HEK293 (cell line): ENCODE results near the gene DEPDC5.

Experiments
- CTCF ChIA-PET: fragments of 350-600 bp; formaldehyde crosslinking; extraction: SDS; loops from one replicate; lab custom pipeline; 2021; ENCODE audit warnings: antibody characterized with exemption; lab: Yijun Ruan, JAX
- POLR2A ChIA-PET: fragments of 300-600 bp; formaldehyde crosslinking; extraction: SDS; loops from one replicate; lab custom pipeline; 2020; ENCODE audit warnings: antibody characterized with exemption, inconsistent platforms; lab: Yijun Ruan, JAX
- H3K27ac ChIP-seq: fragments of 200-500 bp; sonication (Bioruptor generic); 2 replicates; pipeline ENCODE4 v1.5.1; 2014; ENCODE audit warnings: low read depth, low read length, control low read depth, inconsistent platforms; ENCODE audit errors: extremely low read depth
- H3K36me3 ChIP-seq, 2 experiments: fragments of 200-500 bp in 1 of 2; sonication (Bioruptor generic) in 1 of 2; 1 replicate in 1 of 2; 2 replicates in 1 of 2; pipeline ENCODE4 v1.5.1; 2014 to 2017; ENCODE audit warnings: inconsistent platforms in 2 of 2, low read length in 2 of 2; ENCODE audit not compliant: control insufficient read depth in 2 of 2, insufficient read depth in 1 of 2
- H3K4me1 ChIP-seq: fragments of 200-500 bp; sonication (Bioruptor generic); 2 replicates; pipeline ENCODE4 v1.5.1; 2014; ENCODE audit warnings: mild to moderate bottlenecking, low read length, inconsistent platforms; ENCODE audit not compliant: control insufficient read depth, insufficient read depth
- H3K4me3 ChIP-seq: 2 replicates; pipeline ENCODE4 v1.5.1; 2011; ENCODE audit warnings: low read depth, mild to moderate bottlenecking, control low read depth, low read length, moderate library complexity
- H3K9me3 ChIP-seq: fragments of 200-500 bp; sonication (Bioruptor generic); 2 replicates; pipeline ENCODE4 v1.5.1; 2014; ENCODE audit warnings: low read depth, low read length, inconsistent platforms; ENCODE audit not compliant: control insufficient read depth, insufficient read depth
- CTCF ChIP-seq: fragments of 450-650 bp; formaldehyde crosslinking; IDR thresholded peaks from 2 replicates; pipeline ENCODE4 v1.5.1; 2016; ENCODE audit warnings: missing biosample characterization, missing genetic modification characterization
- GLI2 ChIP-seq: fragments of 450-650 bp; formaldehyde crosslinking; IDR thresholded peaks from 2 replicates; pipeline ENCODE4; 2017; ENCODE audit warnings: missing biosample characterization, missing genetic modification characterization, low read depth, borderline replicate concordance
- HIC1 ChIP-seq: fragments of 450-650 bp; formaldehyde crosslinking; IDR thresholded peaks from 2 replicates; pipeline ENCODE4 v1.5.1; 2016; ENCODE audit warnings: missing biosample characterization, missing genetic modification characterization
- KLF17 ChIP-seq: fragments of 450-650 bp; formaldehyde crosslinking; IDR thresholded peaks from 2 replicates; pipeline ENCODE4 v1.5.1; 2016; ENCODE audit warnings: missing biosample characterization, missing genetic modification characterization
- KLF9 ChIP-seq: fragments of 450-650 bp; formaldehyde crosslinking; IDR thresholded peaks from 2 replicates; pipeline ENCODE4 v1.5.1; 2016; ENCODE audit warnings: missing biosample characterization, missing genetic modification characterization, low read depth
- RBAK ChIP-seq: fragments of 450-650 bp; formaldehyde crosslinking; IDR thresholded peaks from 2 replicates; pipeline ENCODE4 v1.5.1; 2016; ENCODE audit warnings: missing biosample characterization, missing genetic modification characterization
- SCRT1 ChIP-seq: fragments of 450-650 bp; formaldehyde crosslinking; IDR thresholded peaks from 2 replicates; pipeline ENCODE4 v1.5.1; 2016; ENCODE audit warnings: missing biosample characterization, missing genetic modification characterization, borderline replicate concordance
- SCRT2 ChIP-seq: fragments of 450-650 bp; formaldehyde crosslinking; IDR thresholded peaks from 2 replicates; pipeline ENCODE4 v1.5.1; 2016; ENCODE audit warnings: missing biosample characterization, missing genetic modification characterization
- TRIM28 ChIP-seq: IDR thresholded peaks from 2 replicates; pipeline ENCODE4 v1.6.1; 2011; ENCODE audit warnings: low read length, control low read depth, borderline replicate concordance
- TSHZ1 ChIP-seq: fragments of 450-650 bp; formaldehyde crosslinking; IDR thresholded peaks from 2 replicates; pipeline ENCODE4 v1.5.1; 2016; ENCODE audit warnings: missing biosample characterization, missing genetic modification characterization, borderline replicate concordance
- ZNF157 ChIP-seq: fragments of 450-650 bp; formaldehyde crosslinking; IDR thresholded peaks from 2 replicates; pipeline ENCODE4 v1.5.1; 2016; ENCODE audit warnings: missing biosample characterization, missing genetic modification characterization
- ZNF16 ChIP-seq: fragments of 450-650 bp; formaldehyde crosslinking; IDR thresholded peaks from 2 replicates; pipeline ENCODE4 v1.5.1; 2016; ENCODE audit warnings: low read depth, missing biosample characterization, missing genetic modification characterization
- ZNF449 ChIP-seq: fragments of 450-650 bp; formaldehyde crosslinking; IDR thresholded peaks from 2 replicates; pipeline ENCODE4 v1.5.1; 2017; ENCODE audit warnings: missing biosample characterization, mild to moderate bottlenecking, missing genetic modification characterization, moderate library complexity
- ZNF473 ChIP-seq: fragments of 450-650 bp; formaldehyde crosslinking; IDR thresholded peaks from 2 replicates; pipeline ENCODE4 v1.5.1; 2017; ENCODE audit warnings: missing biosample characterization, missing genetic modification characterization
- ZNF561 ChIP-seq: fragments of 450-650 bp; IDR thresholded peaks from 2 replicates; pipeline ENCODE4 v1.5.1; 2018; ENCODE audit warnings: missing biosample characterization, missing genetic modification characterization, borderline replicate concordance
- ZNF585B ChIP-seq: fragments of 450-650 bp; formaldehyde crosslinking; IDR thresholded peaks from 2 replicates; pipeline ENCODE4 v1.5.1; 2016; ENCODE audit warnings: missing biosample characterization, missing genetic modification characterization
- ZNF600 ChIP-seq: fragments of 450-650 bp; formaldehyde crosslinking; IDR thresholded peaks from 2 replicates; pipeline ENCODE4 v1.5.1; 2016; ENCODE audit warnings: missing biosample characterization, missing genetic modification characterization
- ZNF654 ChIP-seq: fragments of 450-650 bp; formaldehyde crosslinking; IDR thresholded peaks from 2 replicates; pipeline ENCODE4 v1.5.1; 2016; ENCODE audit warnings: low read depth, missing biosample characterization, missing genetic modification characterization

DEPDC5 gene

GRCh38 chr22:31945971-31946680, 192.3 kb downstream of the DEPDC5 start:
- H3K36me3 ChIP-seq, result peaks cover 38 to 39% of the 10 kb centered on the region in 2 experiments
- H3K27ac ChIP-seq, result peak overlapping the region; percentile 99
- H3K4me1 ChIP-seq, result peaks cover 12% of the 10 kb centered on the region; the same call in 1 of the 2 replicates
- ChIA-PET CTCF (interaction anchor here (0.7 to 2.7 kb wide), 9 partner anchors 9 to 681 kb away, joined by 3 to 10 read pairs (median 3); no protein-coding TSS in a partner anchor), POLR2A (interaction anchor here (1.3 to 2.3 kb wide), 5 partner anchors 9 to 284 kb away, joined by 3 to 10 read pairs (median 5); partner anchors contain the start of gene PISD)
- H3K9me3 ChIP-seq, result no peaks in the 10 kb centered on the region
- H3K4me3 ChIP-seq, result peak overlapping the region; percentile 83
- TF ChIP-seq TRIM28 (peak; percentile 39; the same call in 1 of the 2 replicates), ZNF600 (tag by site-specific recombination) (peak; percentile 35; the same call in 1 of the 2 replicates), ZNF585B (tag by site-specific recombination) (no peak)

GRCh38 chr22:31947296-31947695, 193.5 kb downstream of the DEPDC5 start:
- H3K4me3 ChIP-seq, result no peak overlapping the region
- peaks cover 12% of the 10 kb centered on the region; the same call in 1 of the 2 replicates for H3K4me1 ChIP-seq
- CTCF ChIA-PET, result interaction anchor here (0.6 to 2.7 kb wide), 5 partner anchors 9 to 281 kb away, joined by 3 to 9 read pairs (median 3); no protein-coding TSS in a partner anchor
- no peaks in the 10 kb centered on the region for H3K9me3 ChIP-seq
- peak; percentile 25; the same call in 1 of the 2 replicates for TF ChIP-seq ZNF654 (tag by site-specific recombination)
- TF ChIP-seq CTCF (tag by site-specific recombination), result peak; percentile 49; the same call in 1 of the 2 replicates
- TF ChIP-seq SCRT2 (tag by site-specific recombination), result peak; percentile 81
- peak; percentile 75 for TF ChIP-seq SCRT1 (tag by site-specific recombination)
- TF ChIP-seq TSHZ1 (tag by site-specific recombination), result no peak
- peaks cover 40 to 46% of the 10 kb centered on the region in 2 experiments for H3K36me3 ChIP-seq
- H3K27ac ChIP-seq, result no peak overlapping the region; the same call in 1 of the 2 replicates
- POLR2A ChIA-PET, result interaction anchor here (0.5 to 2.2 kb wide), 2 partner anchors 32 to 285 kb away, joined by 5 to 10 read pairs; partner anchors contain the start of gene PISD

- Histone ChIP-seq H3K4me1 (peaks cover 12% of the 10 kb centered on the region; the same call in 1 of the 2 replicates), H3K36me3 (peaks cover 40 to 52% of the 10 kb centered on the region in 2 experiments), H3K9me3 (no peaks in the 10 kb centered on the region), H3K27ac (no peak overlapping the region), H3K4me3 (no peak overlapping the region)
- POLR2A ChIA-PET, result interaction anchor here (0.7 to 2.2 kb wide), 2 partner anchors 286 to 1163 kb away, joined by 3 to 10 read pairs; partner anchors contain the start of gene PISD
- CTCF ChIA-PET, result interaction anchor here (0.9 to 2.7 kb wide), 4 partner anchors 8 to 282 kb away, joined by 3 to 9 read pairs (median 6); no protein-coding TSS in a partner anchor
- no peak for TF ChIP-seq ZNF449 (tag by site-specific recombination)
- no peak for TF ChIP-seq GLI2 (tag by site-specific recombination)
- TF ChIP-seq RBAK (tag by site-specific recombination), result no peak
- TF ChIP-seq ZNF16 (tag by site-specific recombination), result no peak
- no peak for TF ChIP-seq ZNF561
- no peak for TF ChIP-seq HIC1 (tag by site-specific recombination)
- TF ChIP-seq ZNF157 (tag by site-specific recombination), result no peak
- no peak for TF ChIP-seq ZNF473 (tag by site-specific recombination)
- TF ChIP-seq SCRT2 (tag by site-specific recombination), result no peak
- TF ChIP-seq KLF17 (tag by site-specific recombination), result no peak
- no peak for TF ChIP-seq KLF9 (tag by site-specific recombination)
Observed at GRCh38 chr22:31948002-31948401, 194.2 kb downstream of the DEPDC5 start.
